Activated B cell treated with CpG ODN at 0.5 μM for 24 hours (primary cell): ENCODE results near the gene IRAK1. TPM values are rescaled to one million over a fixed set of nuclear protein-coding genes. Genes with fewer than 3 reads are reported as not detected.

Source experiments
- ATAC-seq: fragments of 200-7000 bp; cut with Tn5 transposase; one replicate; pipeline ENCODE4 v1.10.0; 2021; ENCODE audit warnings: low read depth, mild to moderate bottlenecking, moderate library complexity
- CTCF ChIA-PET: fragments of 350-600 bp; sonication (Branson Sonifier 250); formaldehyde crosslinking; loops from one replicate; lab custom pipeline; 2021; ENCODE audit warnings: antibody characterized with exemption; lab: Charles Lee
- POLR2A ChIA-PET: fragments of 350-600 bp; sonication (Branson Sonifier 250); formaldehyde crosslinking; loops from one replicate; lab custom pipeline; 2021; ENCODE audit warnings: antibody characterized with exemption; lab: Charles Lee
- DNase-seq: peaks from one replicate; pipeline ENCODE4 v3.0.0; 2022
- H3K27ac Mint-ChIP-seq: one replicate; pipeline ENCODE4 v1.8.0; 2020; ENCODE audit warnings: mixed read lengths
- H3K27me3 Mint-ChIP-seq: one replicate; pipeline ENCODE4 v1.8.0; 2021; ENCODE audit warnings: mixed read lengths
- H3K36me3 Mint-ChIP-seq: one replicate; pipeline ENCODE4 v1.8.0; 2021; ENCODE audit warnings: low read depth, mixed read lengths
- H3K4me1 Mint-ChIP-seq: one replicate; pipeline ENCODE4 v1.8.0; 2021; ENCODE audit warnings: mixed read lengths
- H3K4me3 Mint-ChIP-seq: one replicate; pipeline ENCODE4 v1.8.0; 2020; ENCODE audit warnings: mild to moderate bottlenecking, mixed read lengths
- H3K9me3 Mint-ChIP-seq: one replicate; pipeline ENCODE4 v1.8.0; 2020; ENCODE audit warnings: mixed read lengths
- intact Hi-C: fragments of 100-400 bp; cut with micrococcal nuclease; formaldehyde crosslinking; loops from one replicate; pipeline ENCODE4 v1.15.1; 2024
- total RNA-seq: library from RNA; stranded (reverse); gene quantifications from 2 replicates; pipeline ENCODE4 v1.2.3, GENCODE V29; 2022
- TF ChIP-seq, protein P1 (sequence below): fragments of 200-600 bp; IDR thresholded peaks from one replicate; pipeline ENCODE4 v1.8.0; 2022; ENCODE audit warnings: antibody characterized with exemption, mild to moderate bottlenecking

IRAK1 gene
- total RNA-seq, 1 donor from 2014 or later = 146 TPM

DNA sequence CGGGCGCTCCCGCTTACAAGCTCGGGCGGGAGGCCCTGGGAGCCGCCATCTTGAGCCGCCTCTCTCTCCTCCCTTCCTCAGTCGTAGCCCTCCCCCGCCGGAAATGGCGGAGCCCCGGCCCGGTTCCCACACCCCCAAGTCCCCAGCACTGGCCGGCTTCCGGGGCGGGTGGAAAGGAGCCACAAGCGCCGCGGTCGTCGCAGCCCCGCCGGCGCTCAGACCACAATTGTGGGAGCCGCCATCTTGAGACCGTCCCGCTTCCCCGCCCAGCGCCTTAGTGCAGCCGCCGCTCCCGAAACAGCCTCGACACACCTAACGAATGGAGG lies 48.6 kb downstream of the IRAK1 start:
- no peaks in the 10 kb centered on the region for H3K27me3 Mint-ChIP-seq
- CTCF ChIA-PET = interaction anchor here (1.5 to 1.9 kb wide), 2 partner anchors 24 to 42 kb away, joined by 5 to 6 read pairs; no protein-coding TSS in a partner anchor

DNA sequence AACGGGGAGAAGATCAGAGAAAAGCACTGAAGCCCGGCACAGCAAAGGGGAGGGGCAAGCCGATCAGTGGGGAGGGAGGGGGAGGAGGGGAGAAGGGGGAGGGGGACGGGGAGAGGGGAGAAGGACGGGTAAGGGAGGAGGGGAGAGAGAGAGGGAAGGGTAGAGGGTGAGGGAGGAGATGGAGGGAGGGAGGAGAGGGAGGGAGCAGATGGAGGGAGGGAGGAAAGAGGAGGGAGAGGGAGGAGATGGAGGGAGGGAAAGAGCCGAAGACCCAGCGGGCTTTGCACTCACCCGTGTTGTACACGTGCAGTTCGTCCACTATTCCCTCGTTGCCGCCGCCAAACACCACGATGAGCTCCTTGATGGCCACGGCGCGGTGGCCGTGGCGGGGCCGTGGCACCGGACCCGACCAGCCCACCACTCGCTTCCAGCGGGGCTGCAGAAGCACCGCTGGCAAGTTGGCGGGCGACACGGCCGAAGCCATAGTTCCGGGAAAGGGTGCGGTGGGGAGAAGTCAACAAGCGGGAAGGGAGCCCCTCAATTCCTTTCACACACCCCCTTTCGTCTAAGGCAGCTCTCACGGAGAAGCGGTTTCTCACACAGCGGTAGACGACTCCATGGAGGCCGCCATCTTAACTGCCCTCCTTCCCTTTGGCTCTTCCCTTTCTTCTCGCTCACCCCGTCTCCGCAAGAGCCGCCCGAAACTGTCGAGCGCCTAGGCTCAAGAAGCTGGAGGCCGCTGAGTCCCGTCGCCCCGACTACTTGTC lies 49.2 kb downstream of the IRAK1 start:
- Mint-ChIP-seq H3K27ac (peak overlapping the region; percentile 100), H3K4me1 (peaks cover 56% of the 10 kb centered on the region), H3K27me3 (no peaks in the 10 kb centered on the region), H3K9me3 (no peaks in the 10 kb centered on the region), H3K36me3 (peaks cover 17% of the 10 kb centered on the region), H3K4me3 (peak overlapping the region; percentile 100)
- ChIA-PET POLR2A (interaction anchor here (0.5 to 8.1 kb wide), 24 partner anchors 9 to 1012 kb away, joined by 3 to 114 read pairs (median 4); partner anchors contain the start of genes ARHGAP4, EMD, IDH3G and IRAK1), CTCF (interaction anchor here (1.5 to 1.9 kb wide), 2 partner anchors 23 to 43 kb away, joined by 5 to 6 read pairs; no protein-coding TSS in a partner anchor)
- TF ChIP-seq, protein P1, sequence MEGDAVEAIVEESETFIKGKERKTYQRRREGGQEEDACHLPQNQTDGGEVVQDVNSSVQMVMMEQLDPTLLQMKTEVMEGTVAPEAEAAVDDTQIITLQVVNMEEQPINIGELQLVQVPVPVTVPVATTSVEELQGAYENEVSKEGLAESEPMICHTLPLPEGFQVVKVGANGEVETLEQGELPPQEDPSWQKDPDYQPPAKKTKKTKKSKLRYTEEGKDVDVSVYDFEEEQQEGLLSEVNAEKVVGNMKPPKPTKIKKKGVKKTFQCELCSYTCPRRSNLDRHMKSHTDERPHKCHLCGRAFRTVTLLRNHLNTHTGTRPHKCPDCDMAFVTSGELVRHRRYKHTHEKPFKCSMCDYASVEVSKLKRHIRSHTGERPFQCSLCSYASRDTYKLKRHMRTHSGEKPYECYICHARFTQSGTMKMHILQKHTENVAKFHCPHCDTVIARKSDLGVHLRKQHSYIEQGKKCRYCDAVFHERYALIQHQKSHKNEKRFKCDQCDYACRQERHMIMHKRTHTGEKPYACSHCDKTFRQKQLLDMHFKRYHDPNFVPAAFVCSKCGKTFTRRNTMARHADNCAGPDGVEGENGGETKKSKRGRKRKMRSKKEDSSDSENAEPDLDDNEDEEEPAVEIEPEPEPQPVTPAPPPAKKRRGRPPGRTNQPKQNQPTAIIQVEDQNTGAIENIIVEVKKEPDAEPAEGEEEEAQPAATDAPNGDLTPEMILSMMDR = no peak
- intact Hi-C loops = loop anchor here (1.0 to 2.0 kb wide), 6 partner anchors 38 to 409 kb away; partner anchors contain the start of genes EMD and MECP2
- DNase-seq (no peak), ATAC-seq (peak; percentile 5)

More for the DNA sequence above, 48.6 kb downstream of the IRAK1 start:
- peak; percentile 71 for DNase-seq
- Mint-ChIP-seq H3K4me3 (peak overlapping the region; percentile 100), H3K9me3 (no peaks in the 10 kb centered on the region), H3K36me3 (peaks cover 17% of the 10 kb centered on the region), H3K27ac (peak overlapping the region; percentile 100), H3K4me1 (peaks cover 50% of the 10 kb centered on the region)
- TF ChIP-seq, protein P1 = no peak
- peak; percentile 50 for ATAC-seq
- intact Hi-C loops = loop anchor here (1.0 to 2.0 kb wide), 6 partner anchors 38 to 408 kb away; partner anchors contain the start of genes EMD and MECP2
- POLR2A ChIA-PET = interaction anchor here (0.7 to 8.1 kb wide), 22 partner anchors 10 to 1013 kb away, joined by 3 to 114 read pairs (median 4); partner anchors contain the start of genes ARHGAP4, EMD, IDH3G and IRAK1

DNA sequence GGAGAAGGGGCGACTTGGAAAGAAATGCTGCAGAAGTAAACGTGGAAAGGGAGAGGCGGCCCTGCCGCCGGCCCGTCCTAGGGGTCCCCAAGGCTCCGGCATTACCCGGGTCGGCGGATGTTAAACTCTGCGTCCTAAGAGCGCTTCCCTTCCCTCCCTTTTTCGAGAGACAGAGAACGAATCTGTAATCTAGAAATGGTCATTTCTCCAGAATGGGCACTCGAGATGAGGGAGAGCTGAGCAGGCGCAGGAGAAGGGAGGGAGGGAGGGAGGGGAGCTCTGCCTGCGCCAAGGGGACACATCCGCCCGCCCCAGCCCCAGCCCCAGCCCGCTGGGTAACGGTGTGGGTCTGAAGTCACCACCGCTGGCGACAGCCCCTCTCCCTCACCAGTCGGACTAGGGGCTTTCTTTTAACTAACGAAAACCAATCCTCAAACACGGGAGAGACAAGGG lies 49.8 kb downstream of the IRAK1 start:
- H3K36me3 Mint-ChIP-seq = peaks cover 17% of the 10 kb centered on the region
- DNase-seq (no peak), ATAC-seq (no peak)
- no peaks in the 10 kb centered on the region for H3K27me3 Mint-ChIP-seq
- intact Hi-C loops = loop anchor here (1.0 to 2.0 kb wide), 4 partner anchors 39 to 401 kb away; partner anchors contain the start of gene MECP2
- CTCF ChIA-PET = interaction anchor here (1.6 kb wide), 1 partner anchor 44 kb away, joined by 6 read pairs; no protein-coding TSS in a partner anchor
- peaks cover 62% of the 10 kb centered on the region for H3K4me1 Mint-ChIP-seq
- H3K27ac Mint-ChIP-seq = peak overlapping the region; percentile 70
- peak overlapping the region; percentile 100 for H3K4me3 Mint-ChIP-seq
- POLR2A ChIA-PET = interaction anchor here (0.5 to 8.1 kb wide), 8 partner anchors 9 to 175 kb away, joined by 3 to 114 read pairs (median 12); partner anchors contain the start of genes ARHGAP4 and SSR4
- no peaks in the 10 kb centered on the region for H3K9me3 Mint-ChIP-seq
- TF ChIP-seq, protein P1 = no peak

DNA sequence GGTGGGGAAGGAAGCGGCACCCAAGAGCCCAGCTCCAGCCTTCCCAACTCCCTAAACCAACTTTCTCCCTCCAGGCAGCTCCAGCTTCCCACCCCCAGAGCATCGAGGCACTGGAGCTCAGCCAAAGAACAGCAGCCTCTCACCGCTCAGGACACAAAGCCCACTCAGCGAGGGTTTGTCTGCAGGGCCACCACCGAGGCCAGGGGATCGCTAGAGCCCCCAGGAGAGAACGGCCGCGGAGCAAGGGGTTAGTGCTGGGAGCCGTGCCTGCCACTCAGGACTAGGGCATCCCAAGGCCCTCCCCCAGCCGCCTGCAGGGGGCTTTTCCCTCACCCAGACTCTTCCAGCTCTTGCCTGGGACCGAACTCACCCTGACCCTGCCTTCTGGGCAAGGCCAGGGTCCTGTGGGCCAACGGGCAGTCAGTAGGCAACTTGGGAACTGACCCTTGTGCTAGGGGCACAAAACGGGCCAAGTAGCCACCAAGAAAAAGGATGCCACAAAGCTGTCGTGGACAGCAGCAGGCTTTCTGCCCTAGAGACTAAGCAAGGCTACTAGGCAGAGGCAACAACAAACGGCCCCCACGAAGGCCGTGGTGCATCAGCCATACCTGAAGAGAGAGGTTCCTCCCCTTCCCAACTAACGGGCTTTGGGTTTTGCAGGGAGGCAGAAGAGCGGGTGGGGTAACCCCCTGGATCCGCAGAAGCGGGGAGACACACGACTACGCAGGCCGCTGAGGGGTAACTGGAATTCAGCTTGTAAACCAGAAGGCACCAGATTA lies 50.4 kb downstream of the IRAK1 start:
- DNase-seq (no peak), ATAC-seq (no peak)
- ChIA-PET CTCF (interaction anchor here (1.0 to 1.6 kb wide), 3 partner anchors 22 to 45 kb away, joined by 3 to 8 read pairs (median 6); no protein-coding TSS in a partner anchor), POLR2A (interaction anchor here (0.9 to 8.1 kb wide), 9 partner anchors 8 to 175 kb away, joined by 3 to 114 read pairs (median 4); partner anchors contain the start of genes ARHGAP4, IRAK1 and SSR4)
- Mint-ChIP-seq H3K27ac (peak overlapping the region; percentile 70), H3K9me3 (no peaks in the 10 kb centered on the region), H3K4me1 (peaks cover 62% of the 10 kb centered on the region), H3K36me3 (peaks cover 17% of the 10 kb centered on the region), H3K4me3 (peak overlapping the region; percentile 100), H3K27me3 (no peaks in the 10 kb centered on the region)
- TF ChIP-seq, protein P1 = no peak
- intact Hi-C loops = loop anchor here (1.0 kb wide), 1 partner anchor 82 kb away; no protein-coding TSS in a partner anchor
